ENCODE results near the gene CDPF1. TPM values are rescaled to one million over a fixed set of nuclear protein-coding genes. Genes with fewer than 3 reads are reported as not detected.

Gene CDPF1
- total and polyA plus RNA-seq, 4 donors: 8.9 to 17.2 (median 12.4) TPM

DNA sequence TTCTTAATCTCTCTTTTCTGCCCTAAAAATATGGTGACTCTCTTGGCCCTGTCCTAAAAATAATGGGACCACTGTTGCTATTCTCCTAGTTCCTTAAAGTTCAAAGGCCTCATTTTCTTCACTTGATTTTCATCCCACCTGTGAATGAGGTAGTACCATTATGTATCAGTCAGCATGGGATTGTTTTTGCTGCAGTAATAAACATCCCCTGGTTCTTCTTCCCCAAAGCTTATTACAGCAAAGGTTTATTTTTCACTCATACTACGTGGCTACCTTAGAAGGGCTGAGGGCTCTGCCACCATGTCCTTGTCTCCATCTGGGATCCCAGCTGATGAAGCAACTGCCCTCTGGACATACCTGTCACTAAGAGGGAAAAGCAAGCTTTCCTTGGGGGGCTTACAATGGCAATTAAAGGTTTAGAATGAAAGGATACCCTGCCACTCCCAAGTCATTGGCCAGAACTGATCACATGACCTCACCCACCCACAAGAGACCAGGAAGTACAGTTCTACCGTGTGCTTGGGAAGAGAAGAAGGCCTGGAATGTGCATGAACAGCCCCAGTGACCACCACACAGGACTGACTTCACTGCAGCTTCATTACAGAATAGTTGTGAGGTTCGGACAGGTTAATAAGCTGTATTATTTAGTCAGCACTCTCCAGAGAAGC, 25.5 kb upstream of the CDPF1 start:
- no peak overlapping the region for H3K4me3 ChIP-seq
- ATAC-seq (ENCODE audit: insufficient read depth, low FRiP score) (no peak), DNase-seq (no peak)
- no peak overlapping the region for H3K9ac ChIP-seq (ENCODE audit: insufficient read depth in 1 of 2, low read length in 2 of 2)
- peaks cover 10 to 64% (median 43%) of the 10 kb centered on the region in 4 donors for H3K36me3 ChIP-seq (ENCODE audit: control insufficient read depth in 4 of 4, insufficient read depth in 4 of 4, low read length in 4 of 4)
- no peaks in the 10 kb centered on the region for H3K9me3 ChIP-seq (ENCODE audit: control insufficient read depth in 4 of 4, insufficient read depth in 3 of 4, low read length in 3 of 4)
- H3K27ac ChIP-seq (ENCODE audit: low read depth in 1 of 2, low read length in 1 of 2): no peak overlapping the region
- H3K4me1 ChIP-seq (ENCODE audit: control insufficient read depth in 5 of 5, insufficient read depth in 5 of 5, low read length in 5 of 5): no peaks in the 10 kb centered on the region
- no peak for TF ChIP-seq CTCF (IDR thresholded peaks at IDR 0.05; ENCODE audit: control extremely low read depth, extremely low read depth)
- 76 to 83% methylated on average over 3 of the region's 3 CpGs for WGBS, 2 donors
- H3K27me3 ChIP-seq (ENCODE audit: control insufficient read depth in 3 of 3, insufficient read depth in 3 of 3, low read length in 2 of 3): no peaks in the 10 kb centered on the region

- no peaks in the 10 kb centered on the region for H3K27me3 ChIP-seq (ENCODE audit: control insufficient read depth in 3 of 3, insufficient read depth in 3 of 3, low read length in 2 of 3)
- no peaks in the 10 kb centered on the region for H3K9me3 ChIP-seq (ENCODE audit: control insufficient read depth in 4 of 4, insufficient read depth in 3 of 4, low read length in 3 of 4)
- peaks cover 0 to 4% (median under 1%) of the 10 kb centered on the region in 5 donors for H3K4me1 ChIP-seq (ENCODE audit: control insufficient read depth in 5 of 5, insufficient read depth in 5 of 5, low read length in 5 of 5)
- DNase-seq (no peak), ATAC-seq (ENCODE audit: insufficient read depth, low FRiP score) (no peak)
- TF ChIP-seq CTCF (IDR thresholded peaks at IDR 0.05; ENCODE audit: control extremely low read depth, extremely low read depth): no peak
- H3K4me3 ChIP-seq: no peak overlapping the region
- peaks cover 10 to 55% (median 40%) of the 10 kb centered on the region in 4 donors for H3K36me3 ChIP-seq (ENCODE audit: control insufficient read depth in 4 of 4, insufficient read depth in 4 of 4, low read length in 4 of 4)
- H3K27ac ChIP-seq (ENCODE audit: low read depth in 1 of 2, low read length in 1 of 2): no peak overlapping the region
- no peak overlapping the region for H3K9ac ChIP-seq (ENCODE audit: insufficient read depth in 1 of 2, low read length in 2 of 2)
- 94 to 96% methylated on average over 8 of the region's 8 CpGs for WGBS, 2 donors
These were observed 24.3 kb upstream of the CDPF1 start for GRCh38 chr22:46274381-46274780.

GRCh38 chr22:46273432-46274148, 23.5 kb upstream of the CDPF1 start:
- no peak overlapping the region for H3K9ac ChIP-seq (ENCODE audit: insufficient read depth in 1 of 2, low read length in 2 of 2)
- 92 to 95% methylated on average over 12 of the region's 12 CpGs for WGBS, 2 donors
- ATAC-seq (ENCODE audit: insufficient read depth, low FRiP score): no peak

More at GRCh38 chr22:46273432-46274148, 23.5 kb upstream of the CDPF1 start:
- H3K36me3 ChIP-seq (ENCODE audit: control insufficient read depth in 4 of 4, insufficient read depth in 4 of 4, low read length in 4 of 4): peaks cover 9 to 47% (median 35%) of the 10 kb centered on the region in 4 donors
- H3K27me3 ChIP-seq (ENCODE audit: control insufficient read depth in 3 of 3, insufficient read depth in 3 of 3, low read length in 2 of 3): no peaks in the 10 kb centered on the region
- DNase-seq: no peak
- TF ChIP-seq CTCF (IDR thresholded peaks at IDR 0.05; ENCODE audit: control extremely low read depth, extremely low read depth): no peak
- H3K9me3 ChIP-seq (ENCODE audit: control insufficient read depth in 4 of 4, insufficient read depth in 3 of 4, low read length in 3 of 4): no peaks in the 10 kb centered on the region
- no peak overlapping the region for H3K27ac ChIP-seq (ENCODE audit: low read depth in 1 of 2, low read length in 1 of 2)
- no peak overlapping the region for H3K4me3 ChIP-seq
- peaks cover 0 to 10% (median 6%) of the 10 kb centered on the region in 5 donors for H3K4me1 ChIP-seq (ENCODE audit: control insufficient read depth in 5 of 5, insufficient read depth in 5 of 5, low read length in 5 of 5)
